Measurements from ENCODE around the gene SDK2.

The SDK2 gene

DNA sequence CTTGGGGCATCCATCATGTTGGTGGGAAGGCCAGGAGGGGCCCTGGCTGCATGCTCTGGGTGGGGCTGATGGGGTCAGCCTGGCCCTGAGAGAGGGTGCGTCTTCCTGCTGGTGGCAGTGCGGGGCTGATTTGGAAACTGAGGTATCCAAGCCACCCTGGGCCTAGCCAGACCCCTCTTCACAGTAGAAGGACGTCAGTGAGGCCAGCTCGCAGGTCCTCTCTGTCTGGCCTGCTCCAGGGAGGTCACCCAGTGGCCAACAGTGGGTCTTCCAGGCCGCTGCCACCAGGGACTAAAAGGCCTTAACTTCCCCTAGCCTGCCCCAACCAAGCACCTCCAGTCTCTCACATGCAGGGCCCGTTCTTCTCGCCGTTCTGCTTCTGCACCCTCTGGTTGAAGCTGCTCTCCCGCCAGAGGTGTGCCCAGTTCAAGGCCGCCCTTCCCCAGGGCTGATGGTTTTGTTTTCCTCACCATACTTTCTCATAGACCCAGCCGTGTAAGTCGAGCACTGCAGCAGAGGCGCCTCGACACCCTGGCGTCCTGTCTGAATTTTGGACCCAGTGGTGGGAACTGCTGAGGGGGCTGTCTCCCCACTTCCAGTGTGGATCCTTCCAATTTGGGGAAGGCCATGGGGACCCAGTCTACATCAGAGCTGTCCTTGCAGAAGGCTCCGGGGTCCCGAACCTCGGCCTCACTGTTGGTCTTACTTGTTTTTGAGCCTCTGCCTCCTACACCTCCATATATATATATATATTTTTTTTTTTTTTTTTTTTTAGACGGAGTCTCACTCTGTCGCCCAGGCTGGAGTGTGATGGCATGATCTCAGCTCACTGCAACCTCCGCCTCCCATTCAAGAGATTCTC, 289.6 kb downstream of the SDK2 start:
- DNase-seq (ENCODE audit: low read depth) = no peak
- TF ChIP-seq, protein P1, sequence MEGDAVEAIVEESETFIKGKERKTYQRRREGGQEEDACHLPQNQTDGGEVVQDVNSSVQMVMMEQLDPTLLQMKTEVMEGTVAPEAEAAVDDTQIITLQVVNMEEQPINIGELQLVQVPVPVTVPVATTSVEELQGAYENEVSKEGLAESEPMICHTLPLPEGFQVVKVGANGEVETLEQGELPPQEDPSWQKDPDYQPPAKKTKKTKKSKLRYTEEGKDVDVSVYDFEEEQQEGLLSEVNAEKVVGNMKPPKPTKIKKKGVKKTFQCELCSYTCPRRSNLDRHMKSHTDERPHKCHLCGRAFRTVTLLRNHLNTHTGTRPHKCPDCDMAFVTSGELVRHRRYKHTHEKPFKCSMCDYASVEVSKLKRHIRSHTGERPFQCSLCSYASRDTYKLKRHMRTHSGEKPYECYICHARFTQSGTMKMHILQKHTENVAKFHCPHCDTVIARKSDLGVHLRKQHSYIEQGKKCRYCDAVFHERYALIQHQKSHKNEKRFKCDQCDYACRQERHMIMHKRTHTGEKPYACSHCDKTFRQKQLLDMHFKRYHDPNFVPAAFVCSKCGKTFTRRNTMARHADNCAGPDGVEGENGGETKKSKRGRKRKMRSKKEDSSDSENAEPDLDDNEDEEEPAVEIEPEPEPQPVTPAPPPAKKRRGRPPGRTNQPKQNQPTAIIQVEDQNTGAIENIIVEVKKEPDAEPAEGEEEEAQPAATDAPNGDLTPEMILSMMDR (IDR thresholded peaks at IDR 0.05; ENCODE audit: insufficient read depth, low read depth, low read length, missing control alignments) = no peak
- H3K4me3 ChIP-seq (ENCODE audit: low read length) = no peak overlapping the region

DNA sequence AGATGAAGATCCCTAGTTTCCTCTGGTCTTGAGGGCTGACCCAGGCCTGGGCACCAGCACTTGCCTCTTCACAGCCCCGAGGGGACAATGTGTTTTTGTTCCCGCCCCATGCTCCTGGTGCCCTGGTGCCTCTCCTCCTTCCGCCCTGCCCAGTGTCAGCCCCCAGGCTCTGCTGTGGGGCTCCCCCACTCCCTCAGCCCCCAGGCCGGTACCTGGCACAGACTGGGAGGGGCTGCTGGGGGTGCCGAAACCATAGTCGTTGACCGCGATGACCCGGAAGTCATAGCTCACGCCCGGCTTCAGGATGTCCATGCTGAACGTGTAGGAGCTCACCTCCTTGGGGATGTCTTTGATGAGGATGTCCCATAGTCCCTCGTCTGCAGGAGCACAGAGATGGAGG, 292.0 kb downstream of the SDK2 start:
- DNase-seq (ENCODE audit: low read depth) = no peak
- no peak overlapping the region for H3K4me3 ChIP-seq (ENCODE audit: low read length)

DNA sequence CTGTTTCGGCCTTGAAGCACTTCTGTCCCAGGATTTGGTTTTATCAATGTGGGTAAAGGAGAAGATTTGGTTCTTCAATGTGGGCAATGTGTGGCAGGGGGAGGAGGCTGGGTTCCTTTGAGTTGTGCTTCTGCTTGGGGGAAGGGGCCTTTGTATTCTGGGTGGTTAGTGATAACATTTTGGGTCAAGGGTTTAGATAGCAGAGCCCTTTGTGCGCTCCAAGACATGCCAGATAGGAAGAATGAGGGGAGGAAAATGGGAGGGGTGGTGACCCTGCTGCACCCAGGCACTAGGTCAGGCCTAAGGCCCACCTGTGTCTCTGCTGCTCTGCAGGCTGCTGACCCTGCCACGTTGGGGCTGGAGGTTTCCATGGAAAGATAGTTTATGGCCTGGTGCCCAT, 292.5 kb downstream of the SDK2 start:
- H3K4me3 ChIP-seq (ENCODE audit: low read length) = no peak overlapping the region
- DNase-seq (ENCODE audit: low read depth) = no peak
- TF ChIP-seq, protein P1 (IDR thresholded peaks at IDR 0.05; ENCODE audit: insufficient read depth, low read depth, low read length, missing control alignments) = no peak

More for the DNA sequence above, 292.0 kb downstream of the SDK2 start:
- TF ChIP-seq, protein P1 (IDR thresholded peaks at IDR 0.05; ENCODE audit: insufficient read depth, low read depth, low read length, missing control alignments) = no peak

DNA sequence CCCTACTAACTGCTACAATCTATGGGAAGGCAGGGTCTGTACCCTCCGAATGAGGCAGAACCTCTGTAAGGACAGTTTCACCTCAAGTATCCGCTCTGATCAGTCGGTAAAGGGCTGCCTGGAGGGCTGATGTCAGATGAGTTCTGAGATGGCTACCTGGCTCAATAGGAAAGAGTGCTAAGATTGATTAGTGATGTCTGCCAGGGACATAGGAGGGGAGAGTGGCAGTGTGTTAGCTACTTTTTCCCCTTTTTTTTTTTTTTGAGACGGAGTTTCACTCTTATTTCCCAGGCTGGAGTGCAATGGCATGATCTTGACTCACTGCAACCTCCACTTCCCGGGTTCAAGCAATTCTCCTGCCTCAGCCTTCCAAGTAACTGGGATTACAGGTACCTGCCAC, 293.4 kb downstream of the SDK2 start:
- no peak overlapping the region for H3K4me3 ChIP-seq (ENCODE audit: low read length)
- TF ChIP-seq, protein P1 (IDR thresholded peaks at IDR 0.05; ENCODE audit: insufficient read depth, low read depth, low read length, missing control alignments) = no peak
- no peak for DNase-seq (ENCODE audit: low read depth)

DNA sequence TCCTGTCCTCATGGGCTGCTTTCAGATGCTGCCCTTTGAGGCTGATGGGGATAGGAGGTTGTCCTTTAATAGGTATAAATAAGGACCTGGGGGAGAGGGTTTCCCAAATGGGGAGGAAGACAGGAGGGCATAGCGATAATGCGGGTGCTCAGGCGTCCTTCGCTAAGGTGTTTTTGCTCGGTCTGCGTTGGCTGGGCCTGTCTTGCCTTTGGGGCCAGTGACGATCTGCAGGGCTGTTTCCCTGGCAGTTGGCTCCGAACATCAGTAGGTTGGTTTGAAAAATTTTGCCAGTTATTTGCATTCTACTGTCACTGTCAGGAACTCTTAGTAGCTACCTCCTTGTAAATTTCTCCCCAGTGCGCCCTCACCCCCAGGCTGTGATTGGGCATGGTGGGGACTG, 294.6 kb downstream of the SDK2 start:
- TF ChIP-seq, protein P1 (IDR thresholded peaks at IDR 0.05; ENCODE audit: insufficient read depth, low read depth, low read length, missing control alignments) = no peak
- H3K4me3 ChIP-seq (ENCODE audit: low read length) = no peak overlapping the region
- DNase-seq (ENCODE audit: low read depth) = no peak

DNA sequence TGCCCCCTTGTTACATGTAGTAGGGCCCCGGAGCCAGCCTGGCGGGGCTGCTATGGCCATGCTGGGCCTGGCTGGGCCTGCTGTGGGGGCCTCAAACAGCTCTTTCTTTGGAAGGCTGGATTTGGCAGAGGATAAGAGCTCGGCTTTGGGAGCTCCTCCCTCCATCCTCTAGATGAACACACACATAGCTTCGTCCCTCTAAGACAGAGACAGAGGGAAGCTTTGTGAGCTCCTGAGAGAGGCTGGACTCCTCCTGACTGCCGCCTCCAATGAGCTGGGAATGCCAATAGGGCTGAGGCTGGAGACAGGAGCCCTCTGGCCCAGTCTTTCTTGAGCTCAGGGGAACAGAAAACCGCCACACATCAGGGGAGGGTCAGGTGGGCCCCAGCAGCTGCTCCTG, 295.1 kb downstream of the SDK2 start:
- no peak for DNase-seq (ENCODE audit: low read depth)
- H3K4me3 ChIP-seq (ENCODE audit: low read length) = no peak overlapping the region
- TF ChIP-seq, protein P1 (IDR thresholded peaks at IDR 0.05; ENCODE audit: insufficient read depth, low read depth, low read length, missing control alignments) = no peak

DNA sequence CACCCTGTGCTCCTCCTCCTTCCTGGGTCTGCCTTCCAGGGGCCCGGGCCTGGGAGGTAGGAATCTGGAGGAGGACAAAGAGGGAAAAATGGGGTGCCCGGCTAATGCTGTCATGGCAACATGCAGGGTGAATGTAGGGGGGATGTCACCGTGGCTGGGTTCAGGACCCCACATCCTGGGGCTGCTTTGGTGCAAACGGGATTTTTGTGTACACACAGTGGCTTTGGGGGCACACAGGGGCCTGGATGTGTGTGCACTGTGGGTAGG, 295.5 kb downstream of the SDK2 start:
- H3K4me3 ChIP-seq (ENCODE audit: low read length) = no peak overlapping the region
- TF ChIP-seq, protein P1 (IDR thresholded peaks at IDR 0.05; ENCODE audit: insufficient read depth, low read depth, low read length, missing control alignments) = no peak
- DNase-seq (ENCODE audit: low read depth) = no peak

Data from epithelial cell of esophagus (primary cell).